Epithelial cell of esophagus (primary cell): ENCODE data around the gene ZNF45.
"Not testable (repeated sequence)": the region's sequence is repeated elsewhere in the genome, so short reads cannot be mapped to it uniquely, and the experiment has no call there.

Experiments
- DNase-seq: peaks from one replicate; pipeline ENCODE4 v3.0.0; 2010; ENCODE audit warnings: low read depth
- H3K4me3 ChIP-seq: 2 replicates; pipeline ENCODE4 v1.5.1; 2011; ENCODE audit warnings: mild to moderate bottlenecking, low read length, control low read depth
- TF ChIP-seq, protein P1 (sequence below): IDR thresholded peaks from 2 replicates; pipeline ENCODE4 v1.5.1; 2011; ENCODE audit warnings: low read depth, mild to moderate bottlenecking, low read length, control low read depth, inconsistent platforms; ENCODE audit not compliant: insufficient read depth; ENCODE audit errors: missing control alignments

The ZNF45 gene

DNA sequence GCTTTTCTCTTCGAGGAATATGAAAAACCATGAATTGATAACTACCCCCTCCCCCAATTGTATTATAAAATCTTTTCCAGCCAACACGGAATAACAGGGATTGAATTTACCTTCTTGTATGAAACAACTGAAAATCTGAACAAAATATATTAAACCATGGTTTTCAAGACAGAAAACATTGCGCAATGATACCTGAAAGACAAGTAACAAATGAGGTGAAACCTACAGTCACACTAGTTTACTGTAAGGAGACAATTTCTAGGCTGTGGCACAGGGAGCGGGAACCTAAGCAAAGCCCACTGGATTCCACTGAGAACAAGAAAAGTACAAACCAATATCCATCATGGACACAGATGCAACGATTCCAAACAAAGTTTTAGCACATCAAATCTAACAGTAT is 54.6 kb downstream of the ZNF45 start:
- H3K4me3 ChIP-seq = no peak overlapping the region
- no peak for DNase-seq
- TF ChIP-seq, protein P1, sequence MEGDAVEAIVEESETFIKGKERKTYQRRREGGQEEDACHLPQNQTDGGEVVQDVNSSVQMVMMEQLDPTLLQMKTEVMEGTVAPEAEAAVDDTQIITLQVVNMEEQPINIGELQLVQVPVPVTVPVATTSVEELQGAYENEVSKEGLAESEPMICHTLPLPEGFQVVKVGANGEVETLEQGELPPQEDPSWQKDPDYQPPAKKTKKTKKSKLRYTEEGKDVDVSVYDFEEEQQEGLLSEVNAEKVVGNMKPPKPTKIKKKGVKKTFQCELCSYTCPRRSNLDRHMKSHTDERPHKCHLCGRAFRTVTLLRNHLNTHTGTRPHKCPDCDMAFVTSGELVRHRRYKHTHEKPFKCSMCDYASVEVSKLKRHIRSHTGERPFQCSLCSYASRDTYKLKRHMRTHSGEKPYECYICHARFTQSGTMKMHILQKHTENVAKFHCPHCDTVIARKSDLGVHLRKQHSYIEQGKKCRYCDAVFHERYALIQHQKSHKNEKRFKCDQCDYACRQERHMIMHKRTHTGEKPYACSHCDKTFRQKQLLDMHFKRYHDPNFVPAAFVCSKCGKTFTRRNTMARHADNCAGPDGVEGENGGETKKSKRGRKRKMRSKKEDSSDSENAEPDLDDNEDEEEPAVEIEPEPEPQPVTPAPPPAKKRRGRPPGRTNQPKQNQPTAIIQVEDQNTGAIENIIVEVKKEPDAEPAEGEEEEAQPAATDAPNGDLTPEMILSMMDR = no peak

DNA sequence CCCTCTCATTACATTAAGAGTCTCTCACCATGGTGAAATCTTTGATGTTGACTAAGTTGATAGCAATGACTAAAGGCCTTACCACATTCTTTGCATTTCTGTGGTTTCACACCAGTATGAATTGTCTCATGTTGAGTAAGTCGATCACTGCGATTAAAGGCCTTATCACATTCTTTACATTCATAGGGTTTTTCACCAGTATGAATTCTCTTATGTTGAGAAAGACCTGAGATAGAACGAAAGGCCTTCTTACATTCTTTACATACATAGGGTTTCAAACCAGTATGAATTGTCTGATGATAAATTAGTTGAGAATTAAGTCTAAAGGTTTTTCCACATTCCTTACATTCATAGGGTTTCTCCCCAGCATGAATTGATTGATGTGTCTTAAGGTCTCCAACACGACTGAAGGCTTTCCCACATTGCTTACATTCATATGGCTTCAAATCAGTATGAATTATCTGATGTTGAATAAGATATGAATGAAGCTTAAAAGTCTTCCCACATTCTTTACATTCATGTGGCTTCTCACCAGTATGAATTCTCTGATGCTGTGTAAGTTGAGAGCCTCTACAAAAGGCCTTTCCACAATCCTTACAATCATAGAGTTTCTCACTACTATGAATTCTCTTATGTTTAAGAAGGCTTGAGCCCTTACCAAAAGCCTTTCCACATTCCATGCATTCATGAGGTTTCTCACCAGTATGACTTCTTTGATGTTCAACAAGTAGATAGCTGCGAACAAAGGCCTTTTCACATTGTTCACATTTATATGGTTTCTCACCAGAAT is 62.3 kb downstream of the ZNF45 start:
- no peak overlapping the region for H3K4me3 ChIP-seq
- DNase-seq = no peak
- TF ChIP-seq, protein P1 = no peak

DNA sequence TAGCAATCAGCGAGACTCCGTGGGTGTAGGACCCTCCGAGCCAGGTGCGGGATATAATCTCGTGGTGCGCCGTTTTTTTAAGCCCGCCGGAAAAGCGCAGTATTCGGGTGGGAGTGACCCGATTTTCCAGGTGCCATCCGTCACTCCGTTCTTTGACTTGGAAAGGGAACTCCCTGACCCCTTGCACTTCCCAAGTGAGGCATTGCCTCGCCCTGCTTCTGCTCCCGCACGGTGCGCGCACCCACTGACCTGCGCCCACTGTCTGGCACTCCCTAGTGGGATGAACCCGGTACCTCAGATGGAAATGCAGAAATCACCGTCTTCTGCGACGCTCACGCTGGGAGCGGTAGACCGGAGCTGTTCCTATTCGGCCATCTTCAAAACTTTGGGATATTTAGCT is 68.2 kb downstream of the ZNF45 start:
- H3K4me3 ChIP-seq, DNase-seq: not testable (repeated sequence)
